DMS53 (cell line): ENCODE results near the gene PATJ.

Experiments used
- DNase-seq: peaks from one replicate; lab custom pipeline; 2025; lab: John Stamatoyannopoulos, UW

PATJ gene

DNA sequence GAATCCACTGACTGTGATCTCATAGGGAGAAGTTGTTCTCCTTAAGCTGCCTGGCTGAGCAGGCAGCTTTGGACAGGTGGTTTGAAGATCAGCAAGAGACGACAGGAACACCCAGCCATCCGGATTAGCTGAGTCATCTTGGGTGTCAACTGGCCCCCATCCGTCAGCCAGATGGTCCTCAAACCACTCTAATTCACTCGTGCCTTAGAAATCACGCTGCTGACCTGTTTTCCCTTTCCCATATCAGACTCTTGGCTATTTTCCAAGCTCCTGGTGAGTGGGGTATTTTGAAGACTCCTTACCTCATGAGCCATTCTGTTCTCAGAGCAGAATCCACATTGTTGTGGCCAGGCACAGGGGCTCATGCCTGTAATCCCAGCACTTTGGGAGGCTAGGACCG is 303.3 kb downstream of the PATJ start:
- peak; percentile 91 for DNase-seq

DNA sequence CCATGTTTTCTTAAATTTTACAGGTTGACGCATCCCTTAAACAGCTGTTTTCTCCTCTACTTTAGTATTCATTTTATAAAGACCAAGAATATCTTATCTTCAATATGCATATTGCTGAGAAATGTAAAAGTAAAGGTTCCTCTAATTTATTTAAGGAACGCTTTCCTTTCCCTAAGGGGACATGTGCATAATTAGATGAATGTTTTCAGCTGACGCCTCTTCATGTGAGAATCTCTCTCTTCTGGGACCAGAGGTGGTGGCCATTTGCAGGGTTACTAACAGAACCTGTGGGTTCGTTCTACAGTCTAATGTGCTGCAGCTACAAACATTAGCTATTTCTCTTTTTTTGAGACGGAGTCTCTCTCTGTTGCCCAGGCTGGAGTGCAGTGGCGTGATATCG is 304.6 kb downstream of the PATJ start:
- no peak for DNase-seq

DNA sequence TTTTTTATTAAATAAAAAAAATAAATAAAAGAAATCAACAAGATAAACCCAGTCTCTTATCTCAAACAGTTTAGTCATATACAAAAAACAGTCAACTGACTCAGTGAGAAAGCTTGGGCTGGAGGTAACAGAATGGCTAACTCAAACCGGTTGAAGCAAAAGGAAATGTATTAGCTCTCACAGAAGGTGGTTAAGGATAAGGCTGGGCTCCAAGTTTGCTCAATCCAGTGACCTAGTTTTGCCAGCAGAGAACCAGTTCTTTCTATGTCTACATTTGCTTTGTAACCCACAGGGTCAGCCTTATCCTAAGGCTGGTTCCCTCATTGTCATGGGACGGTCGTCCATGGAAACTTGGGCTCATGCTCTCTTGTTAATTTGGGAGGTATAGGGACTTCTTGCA is 307.9 kb downstream of the PATJ start:
- DNase-seq, result no peak

DNA sequence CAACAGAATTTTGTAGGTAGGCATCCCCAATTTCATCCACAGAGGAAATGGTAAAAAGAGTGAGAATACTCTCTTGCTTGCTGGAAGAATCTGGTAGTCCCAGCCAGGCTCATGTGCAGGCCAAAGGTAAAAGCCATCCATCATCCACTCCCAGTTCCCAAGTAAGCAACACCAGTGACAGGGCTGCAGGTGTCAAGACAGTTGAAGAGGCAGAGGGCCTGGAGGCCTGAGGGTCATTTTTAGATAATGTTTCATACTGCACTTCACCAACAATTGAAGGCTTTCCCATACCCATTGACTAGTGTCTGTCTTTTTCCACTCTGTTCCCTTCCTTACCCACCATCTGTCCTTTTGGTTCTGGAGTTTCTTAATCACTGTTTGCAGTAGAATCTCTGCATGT is 310.7 kb downstream of the PATJ start:
- no peak for DNase-seq

DNA sequence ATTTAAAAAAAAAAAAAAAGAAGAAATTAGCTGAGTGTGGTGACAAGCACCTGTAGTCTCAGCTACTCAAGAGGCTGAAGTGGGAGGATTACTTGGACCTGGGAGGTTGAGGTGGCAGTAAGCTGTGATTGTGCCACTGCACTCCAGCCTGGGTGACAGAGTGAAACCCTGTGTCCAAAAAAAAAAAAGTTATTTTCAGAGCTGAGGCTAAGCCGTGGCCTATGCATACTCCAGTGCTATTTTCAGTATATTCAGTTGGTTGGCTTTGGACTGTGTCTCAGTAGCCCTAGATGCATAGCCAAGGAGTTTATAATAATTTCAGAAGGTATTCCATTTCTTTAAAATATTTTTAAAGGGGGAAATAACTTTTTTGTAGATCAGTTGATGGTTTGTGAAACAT is 311.9 kb downstream of the PATJ start:
- DNase-seq, result no peak

DNA sequence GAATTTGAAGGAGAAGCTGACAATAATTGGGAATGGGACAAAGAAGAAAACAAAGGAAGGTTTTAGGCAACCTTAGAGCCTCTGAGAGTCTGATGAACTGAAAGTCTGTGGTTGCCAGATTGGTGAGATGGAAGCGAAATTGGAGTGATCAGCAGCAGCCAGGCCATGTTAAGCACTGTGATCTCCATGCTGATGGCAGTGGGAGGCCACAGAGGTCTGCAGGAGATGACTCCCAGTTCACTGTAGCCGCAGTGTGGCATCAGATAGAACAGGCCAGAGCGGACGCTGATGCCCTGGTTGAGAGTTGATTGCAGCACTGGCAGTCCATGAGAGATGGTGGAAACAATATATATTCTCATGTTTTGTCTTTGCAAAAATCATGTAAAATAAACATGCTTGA is 314.9 kb downstream of the PATJ start:
- DNase-seq, result no peak

DNA sequence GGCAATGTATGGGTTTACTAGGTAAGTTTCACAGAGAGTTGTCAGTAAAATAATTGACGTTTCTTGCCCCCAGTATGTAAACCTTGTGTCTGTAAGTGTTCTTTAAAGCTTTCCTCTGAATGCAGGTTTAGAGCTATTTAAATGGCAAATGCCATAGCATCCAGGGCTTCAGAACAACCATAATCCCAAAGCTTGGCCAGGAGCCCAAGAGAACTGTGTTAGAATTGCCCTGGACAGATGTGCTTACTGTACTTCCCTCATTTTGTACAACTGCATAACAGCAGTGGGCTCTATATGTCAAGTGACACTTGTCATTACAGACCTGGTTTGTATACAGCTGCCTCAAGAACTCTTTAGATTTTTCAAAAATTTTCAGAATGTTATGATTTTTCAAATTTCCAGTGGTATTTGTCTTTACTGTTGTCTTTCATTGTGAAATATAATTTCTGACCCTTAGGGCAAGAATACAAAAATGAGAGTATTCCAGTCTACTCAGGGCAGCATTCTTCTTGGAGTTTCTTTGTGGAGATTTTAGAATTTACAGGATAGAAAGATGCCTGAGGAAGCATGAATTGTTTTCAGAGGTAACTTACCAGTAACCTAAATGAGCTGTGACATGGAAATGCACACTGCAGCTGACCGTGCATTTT is 315.5 kb downstream of the PATJ start:
- no peak for DNase-seq

DNA sequence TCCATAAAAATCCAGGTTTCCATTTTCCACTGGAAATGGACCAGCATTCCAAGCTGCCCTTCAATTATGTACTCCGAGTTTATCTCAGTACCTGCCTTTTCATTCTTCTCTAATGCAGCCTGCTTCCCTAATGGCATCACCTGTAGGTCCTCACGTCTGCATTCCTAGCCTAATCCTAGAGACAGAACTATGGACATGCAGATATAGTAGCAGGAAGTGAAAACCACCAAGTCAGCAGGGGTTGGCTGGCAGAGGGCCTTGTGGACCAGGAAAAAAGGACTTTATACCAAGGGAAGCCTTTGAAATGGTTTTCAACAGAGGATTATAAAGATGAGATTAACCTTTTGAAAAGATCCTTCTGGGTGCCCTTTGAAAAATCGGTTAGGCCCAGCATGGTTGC is 316.7 kb downstream of the PATJ start:
- no peak for DNase-seq

DNA sequence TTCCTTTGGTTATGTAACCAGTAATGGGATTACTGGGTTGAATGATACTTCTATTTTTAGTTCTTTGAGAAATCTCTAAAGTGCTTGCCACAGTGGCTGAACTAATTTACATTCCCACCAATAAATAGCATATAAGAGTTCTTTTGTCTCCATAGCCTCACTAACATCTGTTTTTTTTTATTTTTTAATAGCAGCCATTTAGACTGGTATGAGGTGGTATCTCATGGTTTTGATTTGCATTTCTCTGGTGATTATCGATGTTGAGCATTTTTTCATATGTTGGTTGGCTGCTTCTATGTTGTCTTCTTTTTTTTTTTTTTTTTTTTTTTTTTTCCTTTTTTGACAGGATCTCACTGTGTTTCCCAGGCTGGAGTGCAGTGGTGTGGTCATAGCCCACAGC is 319.8 kb downstream of the PATJ start:
- no peak for DNase-seq

DNA sequence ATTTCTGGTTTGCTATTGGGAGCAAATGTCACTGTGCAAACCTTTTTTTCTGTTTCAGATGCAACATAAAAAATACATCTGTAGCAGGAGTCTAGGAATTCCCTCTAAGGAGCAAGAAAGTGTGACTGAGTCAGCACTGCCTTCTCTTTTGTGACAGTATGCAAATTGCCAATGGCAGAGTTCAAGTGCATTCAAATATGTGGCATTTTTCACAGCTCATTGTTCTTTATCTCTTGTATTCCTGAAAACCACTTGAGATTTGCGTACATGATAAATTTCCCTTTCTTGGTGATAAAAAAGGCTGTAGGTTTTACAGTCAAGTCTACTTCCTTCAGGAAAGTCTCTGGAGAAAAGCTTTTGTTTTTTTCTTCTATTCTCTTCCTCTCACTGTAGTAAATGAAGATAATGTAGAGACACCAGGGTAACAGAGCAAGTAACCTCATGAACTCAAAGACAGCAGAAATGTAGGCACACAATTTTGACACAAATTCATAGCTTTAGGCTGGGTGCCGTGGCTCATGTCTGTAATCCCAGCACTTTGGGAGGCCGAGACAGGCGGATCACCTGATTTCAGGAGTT is 322.6 kb downstream of the PATJ start:
- no peak for DNase-seq

DNA sequence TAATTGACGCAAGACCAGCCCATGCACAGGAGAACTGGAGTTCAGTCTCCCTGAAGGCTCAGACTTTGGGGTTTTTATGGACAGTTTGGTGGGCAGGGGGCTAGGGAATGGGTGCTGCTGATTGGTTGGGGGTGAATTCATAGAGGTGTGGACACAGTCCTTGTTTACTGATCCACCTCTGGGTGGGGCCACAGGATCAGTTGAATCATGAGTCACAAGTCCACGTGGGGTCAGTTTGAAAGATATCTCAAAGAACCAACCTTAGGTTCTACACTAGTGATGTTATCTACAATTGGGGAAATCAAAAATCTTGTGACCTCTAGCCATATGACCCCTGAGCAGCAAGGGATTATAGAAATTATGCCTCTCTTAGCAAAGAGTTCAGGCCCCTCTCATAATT is 324.4 kb downstream of the PATJ start:
- DNase-seq, result no peak

DNA sequence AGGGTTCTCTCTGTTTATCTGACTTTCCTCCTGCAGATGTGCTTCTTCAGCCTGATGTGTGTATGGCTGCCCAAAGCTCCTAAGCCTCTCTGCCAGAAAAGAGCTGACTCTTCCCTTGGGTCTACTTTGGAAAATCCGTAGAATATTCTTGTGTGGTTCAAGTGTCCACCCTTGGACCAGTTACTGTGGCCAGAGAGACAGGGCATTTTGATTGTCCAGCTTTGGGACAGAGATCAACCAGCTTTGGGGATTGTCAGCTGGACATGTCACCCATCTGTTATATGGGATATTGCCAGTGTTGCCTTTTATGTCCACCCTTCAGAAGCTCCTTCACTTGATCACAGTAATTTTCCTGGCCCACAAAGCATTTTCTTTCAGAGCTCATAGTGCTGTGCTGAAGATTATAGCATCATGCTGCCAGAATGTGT is 326.1 kb downstream of the PATJ start:
- no peak for DNase-seq

DNA sequence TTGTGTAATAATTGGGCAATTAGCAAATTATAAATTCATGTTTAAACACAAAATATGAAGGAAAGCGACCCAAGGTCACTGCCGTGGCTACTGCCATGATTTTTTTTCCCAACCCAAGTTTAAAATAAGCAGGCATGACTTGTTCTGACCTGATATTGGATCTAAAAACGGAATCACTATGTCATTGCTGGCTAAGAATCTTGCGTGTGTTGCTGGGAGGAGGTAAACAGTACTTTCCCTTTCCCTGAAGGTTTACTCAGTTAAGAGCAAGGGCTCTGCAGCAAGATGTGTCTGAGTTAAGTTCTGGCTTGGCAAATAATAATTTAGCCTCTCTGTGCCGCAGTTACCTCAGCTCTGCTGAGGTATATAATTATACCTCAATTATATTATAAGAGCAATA is 326.7 kb downstream of the PATJ start:
- no peak for DNase-seq

DNA sequence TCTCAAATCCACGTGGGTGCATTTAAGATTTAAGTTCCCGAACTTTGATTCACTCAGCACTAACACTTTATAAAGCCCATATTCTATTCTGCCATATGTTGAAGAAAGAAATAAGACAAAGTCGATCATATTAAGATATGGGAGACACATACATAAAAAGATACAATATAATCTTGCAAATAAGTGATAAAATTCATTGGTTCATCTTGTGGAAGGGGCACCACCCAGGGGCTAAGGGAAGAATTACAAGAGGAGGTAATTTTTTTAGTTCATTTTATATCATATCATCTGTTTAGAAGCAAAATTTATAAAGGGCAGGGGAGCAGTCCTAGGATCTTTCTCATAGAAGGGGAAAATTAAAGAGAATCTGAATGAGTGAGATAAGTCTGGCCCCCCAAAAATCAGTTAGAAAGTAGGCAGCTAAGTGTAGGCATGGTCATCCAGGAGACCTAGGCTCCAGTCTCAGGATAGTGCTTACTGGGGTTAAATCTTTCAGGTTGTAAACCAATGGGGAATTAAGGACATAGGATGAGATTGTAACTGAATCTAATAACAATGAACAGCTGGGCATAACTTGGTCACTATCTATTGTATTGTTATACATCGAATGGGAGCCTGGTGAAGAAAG is 328.2 kb downstream of the PATJ start:
- peak; percentile 44 for DNase-seq

DNA sequence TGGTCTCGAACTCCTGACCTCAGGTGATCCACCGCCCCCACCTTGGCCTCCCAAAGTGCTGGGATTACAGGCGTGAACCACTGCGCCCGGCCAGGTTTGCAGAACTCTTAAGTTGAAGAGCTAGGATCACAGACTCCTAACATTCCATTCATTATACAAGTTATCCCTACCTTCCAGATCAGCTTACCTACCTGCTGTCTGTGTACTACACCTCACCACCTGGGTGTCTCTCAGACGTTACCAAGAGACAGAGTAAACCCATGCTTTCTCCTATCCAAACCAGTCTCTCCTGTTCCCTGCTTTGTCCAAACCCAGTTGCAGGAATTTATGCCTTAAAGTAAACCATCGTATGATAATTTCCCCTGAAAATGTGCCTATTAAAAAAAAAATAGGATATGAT is 329.4 kb downstream of the PATJ start:
- no peak for DNase-seq

DNA sequence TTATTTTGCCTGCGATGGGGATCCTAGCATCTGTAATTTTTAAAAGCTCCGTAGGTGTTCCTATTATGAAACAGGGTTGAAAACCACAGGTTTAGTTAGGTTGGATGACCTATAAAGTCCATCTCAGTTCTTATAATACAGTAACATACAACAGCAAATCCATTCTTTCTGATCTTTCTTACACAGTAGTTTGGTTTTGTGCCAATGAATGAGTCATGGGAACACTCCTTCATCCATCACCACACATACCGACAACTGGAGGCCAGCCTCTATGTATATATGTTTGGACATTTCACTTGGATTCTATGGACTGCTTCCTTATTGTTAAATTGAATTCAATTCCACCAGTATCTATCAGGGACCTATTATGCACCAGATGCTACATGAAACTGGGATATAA is 334.0 kb downstream of the PATJ start:
- DNase-seq, result peak; percentile 84

DNA sequence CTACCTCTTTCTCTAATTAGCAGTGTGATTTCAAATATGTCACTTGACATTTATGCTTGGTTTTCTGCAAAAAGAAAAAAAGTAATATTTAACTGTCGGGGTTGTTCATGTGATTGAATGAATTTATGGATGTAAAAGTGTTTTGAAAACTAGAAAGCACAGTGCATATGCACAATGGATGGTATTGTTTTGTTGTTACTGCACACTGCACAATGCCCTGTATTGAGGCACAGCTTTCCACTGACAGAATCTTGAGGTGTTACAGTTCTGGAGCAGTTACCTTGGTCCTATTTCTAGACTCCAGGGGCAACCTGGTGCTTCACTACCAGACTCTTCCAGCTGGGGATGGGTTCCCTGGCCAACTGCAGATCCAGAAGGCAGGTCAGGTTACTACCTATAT is 335.5 kb downstream of the PATJ start:
- DNase-seq, result no peak

DNA sequence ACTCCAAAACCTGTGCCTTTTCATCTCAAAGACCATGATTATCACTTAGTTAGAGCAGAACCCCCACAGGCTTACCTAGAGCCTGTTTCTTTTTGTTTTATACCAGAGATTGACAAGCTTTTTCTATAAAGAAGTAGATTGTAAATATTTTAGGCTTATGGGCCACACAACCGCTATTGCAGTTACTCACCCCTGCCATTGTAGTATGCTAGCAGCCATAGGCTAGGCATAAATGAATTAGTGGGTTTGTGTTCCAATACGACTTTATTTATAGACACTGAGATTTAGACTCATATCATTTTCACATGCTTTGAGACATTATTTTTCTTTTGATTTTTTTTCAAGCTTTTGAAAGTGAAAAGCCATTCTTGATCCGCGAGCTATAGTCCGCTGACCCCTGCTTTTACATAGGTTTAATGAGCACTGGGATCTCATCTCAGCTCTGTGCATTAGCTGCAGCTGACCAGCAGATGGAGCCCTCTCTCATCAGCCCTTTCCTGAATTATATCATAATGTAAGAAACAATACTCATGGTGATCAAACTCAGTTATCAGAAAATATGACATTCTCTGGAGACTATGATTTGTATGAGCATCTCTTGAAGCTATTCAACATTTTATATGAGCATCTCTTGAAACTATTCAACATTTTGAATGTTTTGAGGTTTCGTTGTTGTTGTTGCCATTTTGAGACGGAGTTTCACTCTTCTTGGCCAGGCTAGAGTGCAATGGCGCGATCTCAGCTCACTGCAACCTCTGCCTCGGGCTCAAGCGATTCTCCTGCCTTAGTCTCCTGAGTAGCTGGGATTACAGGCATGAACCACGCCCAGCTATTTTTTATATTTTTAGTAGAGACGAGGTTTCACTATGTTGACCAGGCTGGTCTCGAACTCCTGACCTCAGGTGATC is 340.4 kb downstream of the PATJ start:
- DNase-seq, result peak; percentile 78

DNA sequence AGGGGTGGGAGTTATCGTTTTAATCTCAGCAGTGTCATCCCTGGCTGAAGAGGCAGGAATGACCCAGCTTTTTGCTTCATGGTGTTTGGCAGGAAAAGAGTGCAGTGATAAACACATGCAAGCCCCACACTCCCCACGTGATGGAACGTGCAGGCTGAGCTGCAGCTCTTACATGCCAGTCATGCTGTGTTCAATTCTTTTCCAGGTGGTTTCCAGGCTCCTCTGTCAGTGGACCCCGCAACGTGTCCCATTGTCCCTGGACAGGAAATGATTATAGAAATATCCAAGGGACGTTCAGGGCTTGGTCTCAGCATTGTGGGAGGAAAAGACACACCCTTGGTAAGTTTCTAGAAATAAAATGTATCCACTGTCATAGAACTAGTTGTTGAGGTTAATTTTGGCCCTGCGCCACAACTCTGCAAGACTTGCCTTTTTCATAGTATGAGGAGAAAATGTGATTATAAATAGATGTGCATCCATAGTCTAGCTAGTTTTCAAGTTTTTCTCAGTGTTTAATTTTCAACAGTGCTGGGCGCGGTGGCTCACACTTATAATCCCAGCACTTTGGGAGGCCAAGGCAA is 342.1 kb downstream of the PATJ start:
- no peak for DNase-seq

DNA sequence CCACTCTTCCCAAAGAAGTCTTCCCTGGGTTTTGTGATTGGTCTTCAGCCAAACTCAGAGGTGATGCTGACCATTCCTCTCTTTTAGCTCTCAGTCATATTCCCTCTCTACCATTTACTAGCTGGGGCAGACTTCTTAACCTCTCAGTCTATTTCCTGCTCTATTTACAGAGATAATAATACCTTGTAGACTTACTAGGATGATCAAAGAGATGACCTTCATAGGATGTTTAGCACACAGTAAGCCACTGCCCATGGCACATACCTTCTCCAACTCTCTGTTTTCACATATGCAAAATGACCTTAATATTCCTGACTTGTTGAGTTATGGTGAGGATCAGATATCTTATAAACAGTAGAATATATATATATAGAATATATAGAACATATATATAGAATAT is 346.2 kb downstream of the PATJ start:
- no peak for DNase-seq

DNA sequence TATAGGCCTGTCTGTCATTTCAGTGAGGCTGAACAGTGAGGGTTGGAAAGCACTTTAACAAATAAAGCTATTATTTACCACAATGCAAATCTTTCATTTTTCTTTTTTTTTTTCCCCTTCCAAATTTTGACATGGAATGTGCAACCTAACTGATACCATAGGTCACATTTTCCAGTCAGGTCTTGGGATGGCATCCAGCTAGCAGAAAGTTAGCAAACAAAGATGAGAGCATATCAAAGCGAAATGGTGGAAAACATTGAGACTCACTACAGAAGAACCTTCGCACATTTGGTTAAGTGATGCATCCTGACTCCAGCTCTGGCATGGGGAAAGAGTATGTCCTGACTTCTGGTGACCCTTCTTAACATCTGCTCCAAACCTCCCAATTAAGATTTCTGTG is 347.3 kb downstream of the PATJ start:
- DNase-seq, result no peak

DNA sequence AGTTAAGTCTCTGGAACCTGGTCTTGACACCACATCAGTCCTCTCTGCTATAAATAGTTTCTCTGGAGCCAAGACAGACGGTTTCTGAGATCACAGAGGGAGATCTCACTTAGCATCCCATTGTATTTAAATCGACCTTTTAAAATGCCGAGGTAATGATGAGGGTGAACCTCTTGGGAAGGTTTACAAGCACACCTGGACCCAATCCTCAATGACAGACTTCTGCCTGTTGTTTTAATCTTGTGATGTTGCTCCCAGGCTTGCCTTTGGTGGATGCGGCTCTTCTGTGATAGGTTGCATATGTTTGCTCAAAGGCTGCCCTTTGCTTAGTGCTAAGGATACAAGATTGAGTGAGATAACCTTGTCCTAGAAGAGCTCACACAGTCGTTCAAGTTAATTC is 347.7 kb downstream of the PATJ start:
- no peak for DNase-seq
